Prostate gland (tissue), 2 donors: ENCODE data around the gene CCL13. TPM values are rescaled to one million over a fixed set of nuclear protein-coding genes. Genes with fewer than 3 reads are reported as not detected.

Experiments used
- DNase-seq: peaks from one replicate; pipeline ENCODE4 v3.0.0-alpha.2; 2019; ENCODE audit warnings: low spot score
- H3K27ac ChIP-seq, 2 donors: fragments of 200-600 bp; sonication (generic); 2 replicates each; pipeline ENCODE4 v1.5.1; 2017 to 2019
- H3K27me3 ChIP-seq: fragments of 200-600 bp; sonication (generic); replicated peaks from 2 replicates; pipeline ENCODE4 v1.5.1; 2019; ENCODE audit not compliant: insufficient read depth
- H3K36me3 ChIP-seq, 2 donors: fragments of 200-600 bp; sonication (generic); 1 replicate in 1 of 2; 2 replicates in 1 of 2; pipeline versions ENCODE4 v1.5.1 to v1.8.1; 2017 to 2019
- H3K4me1 ChIP-seq: fragments of 200-600 bp; sonication (generic); replicated peaks from 2 replicates; pipeline ENCODE4 v1.5.1; 2019
- H3K4me3 ChIP-seq, 2 donors: fragments of 200-600 bp; sonication (generic); 2 replicates each; pipeline ENCODE4 v1.5.1; 2017 to 2019
- H3K9me3 ChIP-seq: fragments of 200-600 bp; sonication (generic); 2 replicates; pipeline ENCODE4 v1.5.1; 2017
- POLR2A ChIP-seq: fragments of 450-650 bp; IDR thresholded peaks from one replicate; pipeline ENCODE4 v1.6.1; 2016; ENCODE audit warnings: antibody characterized with exemption, mild to moderate bottlenecking
- POLR2AphosphoS5 ChIP-seq: sonication (generic); formaldehyde crosslinking; IDR thresholded peaks from one replicate; pipeline ENCODE4 v1.6.1; 2017; ENCODE audit warnings: antibody characterized with exemption
- WGBS: methylation state at CpG from one replicate; pipeline ENCODE4 v1.1.5; 2018; 5-methylcytosine and 5-hydroxymethylcytosine counted together
- intact Hi-C: fragments of 100-400 bp; cut with DNase I; formaldehyde crosslinking; loops from one replicate; pipeline ENCODE4 v1.14.2; 2022
- total RNA-seq, 2 donors: library from RNA; depleted of rRNA; stranded (reverse); fragments of >200 nt; gene quantifications; one replicate each; pipeline ENCODE4 v1.1.0, GENCODE V29; 2016
- TF ChIP-seq, protein P1 (sequence below), 4 experiments: fragments of 200-600 bp in 2 of 4; fragments of 450-650 bp in 2 of 4; sonication (generic) in 2 of 4; IDR thresholded peaks; 1 replicate in 3 of 4; 2 replicates in 1 of 4; pipeline ENCODE4 v1.5.1; 2016 to 2019; ENCODE audit warnings: antibody characterized with exemption in 4 of 4, mild to moderate bottlenecking in 2 of 4, moderate library complexity in 2 of 4

The CCL13 gene
- total RNA-seq, 2 donors from 2014 or later, result not detected

- intact Hi-C loops, result no loop called here
- DNase-seq, result no peak
- H3K4me3 ChIP-seq, result no peak overlapping the region
- H3K27ac ChIP-seq, result no peak overlapping the region
- TF ChIP-seq, protein P1, sequence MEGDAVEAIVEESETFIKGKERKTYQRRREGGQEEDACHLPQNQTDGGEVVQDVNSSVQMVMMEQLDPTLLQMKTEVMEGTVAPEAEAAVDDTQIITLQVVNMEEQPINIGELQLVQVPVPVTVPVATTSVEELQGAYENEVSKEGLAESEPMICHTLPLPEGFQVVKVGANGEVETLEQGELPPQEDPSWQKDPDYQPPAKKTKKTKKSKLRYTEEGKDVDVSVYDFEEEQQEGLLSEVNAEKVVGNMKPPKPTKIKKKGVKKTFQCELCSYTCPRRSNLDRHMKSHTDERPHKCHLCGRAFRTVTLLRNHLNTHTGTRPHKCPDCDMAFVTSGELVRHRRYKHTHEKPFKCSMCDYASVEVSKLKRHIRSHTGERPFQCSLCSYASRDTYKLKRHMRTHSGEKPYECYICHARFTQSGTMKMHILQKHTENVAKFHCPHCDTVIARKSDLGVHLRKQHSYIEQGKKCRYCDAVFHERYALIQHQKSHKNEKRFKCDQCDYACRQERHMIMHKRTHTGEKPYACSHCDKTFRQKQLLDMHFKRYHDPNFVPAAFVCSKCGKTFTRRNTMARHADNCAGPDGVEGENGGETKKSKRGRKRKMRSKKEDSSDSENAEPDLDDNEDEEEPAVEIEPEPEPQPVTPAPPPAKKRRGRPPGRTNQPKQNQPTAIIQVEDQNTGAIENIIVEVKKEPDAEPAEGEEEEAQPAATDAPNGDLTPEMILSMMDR (IDR thresholded peaks at IDR 0.05), result no peak
- TF ChIP-seq POLR2AphosphoS5 (no peak), POLR2A (no peak)
- H3K9me3 ChIP-seq, result no peaks in the 10 kb centered on the region
- no peaks in the 10 kb centered on the region for H3K4me1 ChIP-seq
- 70% methylated on average over 2 of the region's 2 CpGs for WGBS
- H3K36me3 ChIP-seq, result no peaks in the 10 kb centered on the region
- H3K27me3 ChIP-seq, result peaks cover 4% of the 10 kb centered on the region
Measured at GRCh38 chr17:34365340-34365739, 9.1 kb downstream of the CCL13 start.

DNA sequence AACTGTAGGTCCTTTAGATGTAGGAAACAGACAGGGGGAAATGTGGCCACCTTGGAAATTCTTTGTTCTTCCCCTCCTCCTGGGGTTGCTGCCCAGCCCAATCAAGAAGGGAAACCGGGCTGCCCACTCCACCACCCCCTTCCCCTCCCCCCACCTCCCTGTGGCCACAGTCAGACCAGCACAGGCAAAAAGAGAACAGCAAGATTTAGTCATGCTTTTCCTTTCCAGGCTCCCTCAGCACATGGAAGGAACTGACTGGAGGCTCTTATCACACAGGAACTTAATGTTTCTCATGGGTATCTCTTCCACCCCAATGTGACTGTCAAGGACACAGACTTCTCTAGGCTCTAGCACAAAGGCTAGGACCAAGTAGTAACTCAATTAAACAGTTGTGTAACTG lies 9.7 kb downstream of the CCL13 start:
- DNase-seq, result no peak
- H3K4me3 ChIP-seq, result no peak overlapping the region
- H3K36me3 ChIP-seq, result no peaks in the 10 kb centered on the region
- H3K9me3 ChIP-seq, result no peaks in the 10 kb centered on the region
- intact Hi-C loops, result no loop called here
- peaks cover 4% of the 10 kb centered on the region for H3K27me3 ChIP-seq
- no peaks in the 10 kb centered on the region for H3K4me1 ChIP-seq
- TF ChIP-seq, protein P1 (IDR thresholded peaks at IDR 0.05), result no peak
- TF ChIP-seq POLR2AphosphoS5 (no peak), POLR2A (no peak)
- H3K27ac ChIP-seq, result no peak overlapping the region
- 6% methylated on average over 1 of the region's 1 CpG for WGBS

DNA sequence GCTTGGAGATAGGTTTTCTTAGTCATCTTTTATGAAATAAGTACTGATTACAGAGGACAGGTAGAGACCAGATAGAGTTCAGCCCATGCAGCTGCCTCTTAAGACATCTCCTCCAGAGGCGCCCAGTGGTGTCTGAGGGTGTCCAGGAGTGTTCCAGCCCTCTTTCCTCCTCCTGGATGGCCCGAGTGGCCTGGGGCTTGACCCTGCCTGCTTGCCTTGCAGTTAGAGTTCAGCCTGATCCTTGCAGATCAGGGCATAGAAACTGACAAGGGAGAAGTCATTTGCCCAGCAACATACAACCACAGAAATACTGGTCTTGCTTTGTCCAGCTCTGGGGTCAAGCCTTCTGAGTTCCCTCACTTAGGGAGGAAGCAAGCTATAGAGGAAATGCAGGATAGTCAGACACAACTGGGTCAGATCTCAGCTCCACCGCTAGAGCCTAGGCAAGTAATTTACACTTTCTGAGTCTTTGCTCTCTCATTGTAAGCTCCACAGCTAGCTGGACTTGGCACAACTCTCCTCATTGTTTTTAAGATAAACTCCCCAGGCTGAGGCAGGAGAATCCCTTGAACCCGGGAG lies 10.3 kb downstream of the CCL13 start:
- H3K36me3 ChIP-seq, result no peaks in the 10 kb centered on the region
- no peak for DNase-seq
- no peak overlapping the region for H3K4me3 ChIP-seq
- 63% methylated on average over 4 of the region's 4 CpGs for WGBS
- TF ChIP-seq, protein P1 (IDR thresholded peaks at IDR 0.05), result no peak
- TF ChIP-seq POLR2AphosphoS5 (no peak), POLR2A (no peak)
- H3K27me3 ChIP-seq, result peaks cover 4% of the 10 kb centered on the region
- H3K27ac ChIP-seq, result no peak overlapping the region
- H3K4me1 ChIP-seq, result no peaks in the 10 kb centered on the region
- intact Hi-C loops, result no loop called here
- H3K9me3 ChIP-seq, result no peaks in the 10 kb centered on the region

GRCh38 chr17:34367486-34368195 lies 11.4 kb downstream of the CCL13 start:
- 81% methylated on average over 9 of the region's 9 CpGs for WGBS
- DNase-seq, result no peak
- intact Hi-C loops, result no loop called here

More at GRCh38 chr17:34367486-34368195, 11.4 kb downstream of the CCL13 start:
- Histone ChIP-seq H3K9me3 (no peaks in the 10 kb centered on the region), H3K4me1 (no peaks in the 10 kb centered on the region), H3K4me3 (no peak overlapping the region), H3K27me3 (peaks cover 4% of the 10 kb centered on the region), H3K36me3 (no peaks in the 10 kb centered on the region), H3K27ac (no peak overlapping the region)
- TF ChIP-seq POLR2A (no peak), POLR2AphosphoS5 (no peak)
- TF ChIP-seq, protein P1 (IDR thresholded peaks at IDR 0.05), result no peak
